HepG2 (cell line): ENCODE data around the gene STMN1. TPM values are rescaled to one million over a fixed set of nuclear protein-coding genes. Genes with fewer than 3 reads are reported as not detected.

ENCODE experiments used
- ATAC-seq: fragments of 200-7000 bp; cut with Tn5 transposase; 3 replicates; pipeline ENCODE4 v1.9.1; 2020; ENCODE audit warnings: mild to moderate bottlenecking, moderate library complexity
- BruUV-seq: library from RNA; stranded (reverse); fragments of 400-500 nt; replicated peaks from 2 replicates; lab custom pipeline; 2021; lab: Mats Ljungman, UMichigan
- CTCF ChIA-PET: fragments of 300-600 bp; formaldehyde crosslinking; extraction: SDS; loops from one replicate; lab custom pipeline; 2021; ENCODE audit warnings: low total read pairs, inconsistent platforms, low intra/inter-chr PET ratio; lab: Yijun Ruan, JAX
- POLR2A ChIA-PET: fragments of 350-600 bp; sonication (Branson Sonifier 250); formaldehyde crosslinking; loops from one replicate; lab custom pipeline; 2020; ENCODE audit warnings: antibody characterized with exemption, inconsistent platforms; lab: Yijun Ruan, JAX
- DNase-seq: peaks from one replicate; pipeline ENCODE4 v3.0.0-alpha.2; 2015; ENCODE audit warnings: low spot score
- FAIRE-seq: peaks from 3 replicates; lab custom pipeline; 2011; peaks lifted over from hg19 to GRCh38; lab: Jason Lieb, UNC
- H2AFZ ChIP-seq: one replicate; pipeline ENCODE4 v1.6.1; 2011; ENCODE audit warnings: low read length, inconsistent platforms
- H3K27ac ChIP-seq: fragments of 300-600 bp; 3 replicates; pipeline ENCODE4 v1.8.0; 2011; ENCODE audit warnings: mixed run types, mild to moderate bottlenecking, mixed read lengths, low read length, inconsistent platforms; ENCODE audit not compliant: insufficient read depth; ENCODE audit errors: extremely low read length
- H3K27me3 ChIP-seq, 2 experiments: fragments of 200-600 bp in 1 of 2; 2 replicates in 1 of 2; 3 replicates in 1 of 2; pipeline versions ENCODE4 v1.6.0 to v1.8.0; 2011; ENCODE audit warnings: low read length in 2 of 2, mild to moderate bottlenecking in 2 of 2, moderate library complexity in 2 of 2, inconsistent platforms in 1 of 2; ENCODE audit not compliant: insufficient read depth in 2 of 2, control insufficient read depth in 1 of 2
- H3K36me3 ChIP-seq, 2 experiments: fragments of 200-600 bp in 1 of 2; replicated peaks in 1 of 2; 2 replicates in 1 of 2; 3 replicates in 1 of 2; pipeline versions ENCODE4 v1.5.1 to v1.8.0; 2011; ENCODE audit warnings: low read length in 2 of 2, inconsistent platforms in 1 of 2; ENCODE audit not compliant: insufficient read depth in 2 of 2, control insufficient read depth in 1 of 2
- H3K4me1 ChIP-seq: 2 replicates; pipeline ENCODE4 v1.5.1; 2012; ENCODE audit warnings: low read length, inconsistent platforms; ENCODE audit not compliant: insufficient read depth
- H3K4me2 ChIP-seq: 2 replicates; pipeline ENCODE4 v1.6.0; 2011; ENCODE audit warnings: low read depth, low read length, inconsistent platforms
- H3K4me3 ChIP-seq, 3 experiments: fragments of 200-600 bp in 1 of 3; sonication (generic), shearing (Covaris generic) in 1 of 3; replicated peaks in 1 of 3; 2 replicates each; pipeline ENCODE4 v1.5.1; 2011 to 2016; ENCODE audit warnings: low read length in 3 of 3, inconsistent platforms in 2 of 3, low read depth in 2 of 3, mild to moderate bottlenecking in 2 of 3, control low read depth in 1 of 3, mixed read lengths in 1 of 3; ENCODE audit not compliant: insufficient read depth in 1 of 3
- H3K79me2 ChIP-seq: one replicate; pipeline ENCODE4 v1.6.1; 2011; ENCODE audit warnings: low read length, inconsistent platforms; ENCODE audit not compliant: insufficient read depth
- H3K9ac ChIP-seq: 2 replicates; pipeline ENCODE4 v1.6.0; 2011; ENCODE audit warnings: mild to moderate bottlenecking, low read depth, low read length, inconsistent platforms; ENCODE audit not compliant: insufficient read depth
- H3K9me3 ChIP-seq: 2 replicates; pipeline ENCODE4 v1.5.1; 2012; ENCODE audit warnings: mild to moderate bottlenecking, low read length
- H4K20me1 ChIP-seq: 2 replicates; pipeline ENCODE4 v1.6.0; 2011; ENCODE audit warnings: inconsistent platforms, mild to moderate bottlenecking, low read length, moderate library complexity; ENCODE audit not compliant: insufficient read depth
- BCL3 ChIP-seq: sonication (generic); formaldehyde crosslinking; IDR thresholded peaks from 2 replicates; pipeline ENCODE4 v1.5.1; 2020; ENCODE audit warnings: mild to moderate bottlenecking, missing genetic modification reagents, moderate library complexity
- HHEX ChIP-seq: IDR thresholded peaks from 2 replicates; pipeline ENCODE4 v1.6.1; 2016; ENCODE audit warnings: control low read depth
- ZHX2 ChIP-seq, 2 experiments: sonication (generic) in 1 of 2; formaldehyde crosslinking in 1 of 2; IDR thresholded peaks; 2 replicates each; pipeline versions ENCODE4 v1.6.1 to v1.9.0; 2014 to 2022; ENCODE audit warnings: antibody characterized with exemption in 1 of 2, borderline replicate concordance in 1 of 2, inconsistent platforms in 1 of 2, low read depth in 1 of 2, missing genetic modification reagents in 1 of 2
- ZNF362 ChIP-seq: sonication (generic); formaldehyde crosslinking; IDR thresholded peaks from 2 replicates; pipeline ENCODE4 v1.4.0; 2020; ENCODE audit warnings: missing genetic modification reagents, mild to moderate bottlenecking, borderline replicate concordance
- ZNF367 ChIP-seq: sonication (generic); formaldehyde crosslinking; IDR thresholded peaks from 2 replicates; pipeline ENCODE4 v1.4.0; 2020; ENCODE audit warnings: missing genetic modification reagents, borderline replicate concordance
- ZNF468 ChIP-seq: sonication (generic); formaldehyde crosslinking; IDR thresholded peaks from 2 replicates; pipeline ENCODE4 v1.8.0; 2022; ENCODE audit warnings: mild to moderate bottlenecking, moderate library complexity, missing genetic modification reagents
- ZNF512 ChIP-seq: sonication (generic); formaldehyde crosslinking; IDR thresholded peaks from 2 replicates; pipeline ENCODE4 v1.4.0; 2020; ENCODE audit warnings: mild to moderate bottlenecking, missing genetic modification reagents
- ZNF569 ChIP-seq: sonication (generic); formaldehyde crosslinking; IDR thresholded peaks from 2 replicates; pipeline ENCODE4 v1.5.0; 2020; ENCODE audit warnings: mild to moderate bottlenecking, missing genetic modification reagents, moderate library complexity, borderline replicate concordance
- WGBS: methylation state at CpG from one replicate; pipeline ENCODE4 v1.1.6; 2017; ENCODE audit warnings: low lambda C conversion rate; 5-methylcytosine and 5-hydroxymethylcytosine counted together
- in situ Hi-C: cut with HindIII; loops from 2 replicates; pipeline ENCODE4 v1.10.0; 2017; ENCODE audit warnings: low pct_unique_long_range_greater_than_20kb; ENCODE audit not compliant: extremely low pct_ligation_motif_present
- intact Hi-C: fragments of 100-400 bp; cut with micrococcal nuclease; formaldehyde crosslinking; loops from one replicate; pipeline ENCODE4 v1.10.0; 2022; ENCODE audit not compliant: unreplicated experiment
- polyA plus RNA-seq, 8 experiments: library from polyadenylated mRNA; depleted of rRNA in 3 of 8; stranded (reverse) in 7 of 8; unstranded in 1 of 8; fragments of >200 nt; fragmentation: Illumina TruSeq in 4 of 8; extraction: Trizol in 4 of 8; gene quantifications; 2 replicates each; pipeline versions ENCODE4 v1.2.1 to v1.2.3, GENCODE V29; 2011 to 2016; ENCODE audit warnings: low read depth in 4 of 8, missing spikeins in 1 of 8, mixed read lengths in 1 of 8; ENCODE audit not compliant: insufficient read depth in 1 of 8
- total RNA-seq, 5 experiments: library from RNA; depleted of rRNA; stranded (reverse); fragments of >200 nt; fragmentation: Illumina TruSeq; extraction: Trizol; gene quantifications; 2 replicates each; pipeline ENCODE4 v1.2.3, GENCODE V29; 2016; ENCODE audit warnings: low read depth in 1 of 5
- TF ChIP-seq, protein P1 (sequence below): sonication (generic); formaldehyde crosslinking; IDR thresholded peaks from 2 replicates; pipeline ENCODE4 v1.4.0; 2020; ENCODE audit warnings: missing genetic modification reagents

The STMN1 gene
- total and polyA plus RNA-seq, 2 of the 13 experiments (the other 11 are each of a cell fraction or from before 2014, with no cell fraction given): 45.9 to 409 TPM

GRCh38 chr1:25936947-25937346, 30.7 kb upstream of the STMN1 start:
- WGBS: 60% methylated on average over 4 of the region's 4 CpGs
- FAIRE-seq (no peak), DNase-seq (no peak), ATAC-seq (no peak)
- Histone ChIP-seq H4K20me1 (no peaks in the 10 kb centered on the region), H3K9me3 (no peaks in the 10 kb centered on the region), H2AFZ (no peak overlapping the region), H3K9ac (no peak overlapping the region), H3K79me2 (no peaks in the 10 kb centered on the region), H3K36me3 (no peaks in the 10 kb centered on the region), H3K4me2 (no peak overlapping the region), H3K27ac (no peak overlapping the region), H3K4me3 (no peak overlapping the region), H3K27me3 (peaks cover 0 to 21% of the 10 kb centered on the region in 2 experiments; a peak in 3 of 5 replicates), H3K4me1 (peaks cover 11% of the 10 kb centered on the region; the same call in 1 of the 2 replicates)
- POLR2A ChIA-PET: no interaction called here
- BruUV-seq: no TSS peak
- intact Hi-C loops: no loop called here
- CTCF ChIA-PET: no interaction called here
- in situ Hi-C loops: no loop called here
- TF ChIP-seq ZNF367 (CRISPR knock-in tag): no peak
- no peak for TF ChIP-seq ZNF362 (CRISPR knock-in tag)
- no peak for TF ChIP-seq ZNF468 (CRISPR knock-in tag)
- no peak for TF ChIP-seq HHEX (CRISPR knock-in tag)
- no peak for TF ChIP-seq BCL3 (CRISPR knock-in tag)
- TF ChIP-seq, protein P1, sequence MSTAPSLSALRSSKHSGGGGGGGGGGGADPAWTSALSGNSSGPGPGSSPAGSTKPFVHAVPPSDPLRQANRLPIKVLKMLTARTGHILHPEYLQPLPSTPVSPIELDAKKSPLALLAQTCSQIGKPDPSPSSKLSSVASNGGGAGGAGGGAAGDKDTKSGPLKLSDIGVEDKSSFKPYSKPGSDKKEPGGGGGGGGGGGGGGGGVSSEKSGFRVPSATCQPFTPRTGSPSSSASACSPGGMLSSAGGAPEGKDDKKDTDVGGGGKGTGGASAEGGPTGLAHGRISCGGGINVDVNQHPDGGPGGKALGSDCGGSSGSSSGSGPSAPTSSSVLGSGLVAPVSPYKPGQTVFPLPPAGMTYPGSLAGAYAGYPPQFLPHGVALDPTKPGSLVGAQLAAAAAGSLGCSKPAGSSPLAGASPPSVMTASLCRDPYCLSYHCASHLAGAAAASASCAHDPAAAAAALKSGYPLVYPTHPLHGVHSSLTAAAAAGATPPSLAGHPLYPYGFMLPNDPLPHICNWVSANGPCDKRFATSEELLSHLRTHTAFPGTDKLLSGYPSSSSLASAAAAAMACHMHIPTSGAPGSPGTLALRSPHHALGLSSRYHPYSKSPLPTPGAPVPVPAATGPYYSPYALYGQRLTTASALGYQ (CRISPR knock-in tag): no peak
- no peak for TF ChIP-seq ZNF512
- no peak for TF ChIP-seq ZNF569 (CRISPR knock-in tag)
- no peak for TF ChIP-seq ZHX2 (IDR thresholded peaks at IDR 0.05; ENCODE audit: low read depth)
- no peak for TF ChIP-seq ZHX2 (CRISPR knock-in tag; IDR thresholded peaks at IDR 0.05; ENCODE audit: borderline replicate concordance)
